Cortex of kidney (tissue), 1 donor: ENCODE data around the gene LPCAT1.
"Not testable (repeated sequence)": the region's sequence is repeated elsewhere in the genome, so short reads cannot be mapped to it uniquely, and the experiment has no call there.

Source experiments
- DNase-seq: peaks from one replicate; lab custom pipeline; 2025; lab: John Stamatoyannopoulos, UW

The LPCAT1 gene

GRCh38 chr5:1480217-1480616, 43.5 kb downstream of the LPCAT1 start:
- DNase-seq: no peak

DNA sequence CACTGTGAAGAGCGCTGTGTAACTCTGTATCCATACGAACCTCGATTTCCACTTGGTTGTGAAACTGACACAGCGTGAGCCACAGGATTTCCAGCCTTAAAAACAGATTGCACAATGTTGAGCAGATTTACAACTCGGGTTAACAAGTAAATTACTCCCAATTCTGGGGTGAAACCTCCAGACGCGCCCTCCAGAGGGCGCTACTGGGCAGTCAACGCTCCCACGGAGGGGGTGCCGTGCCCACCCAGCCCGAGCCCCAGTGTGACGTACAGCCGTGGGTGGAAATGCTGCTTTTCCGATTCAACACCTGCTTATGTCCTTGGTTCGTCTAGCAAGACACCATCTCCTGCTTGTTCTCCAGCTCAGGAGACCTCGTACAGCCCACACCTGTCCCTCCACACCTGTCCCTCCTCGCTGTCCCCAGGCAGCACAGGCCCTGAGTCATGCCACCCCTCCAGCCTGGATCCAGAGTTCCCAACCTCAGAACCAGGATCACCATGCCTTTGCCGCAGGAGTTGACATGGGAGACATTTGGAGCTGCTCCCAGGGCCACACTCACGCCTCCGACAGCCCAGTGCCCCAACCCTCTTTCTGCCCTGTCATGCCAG, 44.1 kb downstream of the LPCAT1 start:
- DNase-seq: no peak

- DNase-seq: no peak
Measured at GRCh38 chr5:1479066-1479465, 44.7 kb downstream of the LPCAT1 start.

- no peak for DNase-seq
Measured at GRCh38 chr5:1478271-1479035, 45.3 kb downstream of the LPCAT1 start.

- DNase-seq: no peak
Measured at GRCh38 chr5:1477341-1477740, 46.4 kb downstream of the LPCAT1 start.

GRCh38 chr5:1476967-1477310, 46.8 kb downstream of the LPCAT1 start:
- no peak for DNase-seq

DNA sequence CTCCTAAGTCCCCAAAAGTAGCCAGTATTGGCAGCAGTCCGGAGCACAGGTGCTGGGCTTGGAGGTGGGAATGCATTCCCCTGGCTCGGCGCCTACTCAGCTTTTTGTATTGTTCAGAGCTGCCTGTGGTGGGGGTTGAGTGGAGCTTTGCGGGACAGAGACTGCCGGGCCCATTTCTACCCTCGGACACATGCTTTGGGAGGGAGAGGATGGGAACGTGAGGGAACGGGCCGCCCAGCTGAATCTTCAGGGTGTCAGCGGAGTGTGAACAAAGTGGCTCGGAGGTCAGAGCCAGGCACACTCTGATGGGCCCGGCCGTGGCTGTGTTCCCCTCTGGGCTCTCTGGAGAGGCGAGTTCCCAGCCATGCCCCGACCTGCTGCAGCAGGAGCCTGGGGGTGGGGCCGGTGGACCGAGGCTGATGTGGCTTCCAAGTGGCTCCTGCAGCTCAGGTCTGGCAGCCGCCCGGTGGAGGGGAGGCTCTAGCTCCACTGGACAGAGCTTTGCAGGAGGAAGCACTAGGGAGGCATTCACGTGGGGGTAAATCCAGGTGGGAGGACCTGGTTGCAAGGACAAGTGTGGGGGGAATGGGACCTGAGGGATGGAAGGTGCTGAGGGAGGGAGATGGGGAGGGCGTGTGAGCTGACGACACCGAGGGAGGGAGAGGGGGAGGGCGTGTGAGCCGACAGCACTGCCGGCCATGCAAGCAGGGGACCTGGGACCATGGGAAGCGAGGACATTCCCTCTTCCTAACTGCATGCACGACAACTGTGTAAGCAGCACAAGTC, 47.4 kb downstream of the LPCAT1 start:
- no peak for DNase-seq

DNA sequence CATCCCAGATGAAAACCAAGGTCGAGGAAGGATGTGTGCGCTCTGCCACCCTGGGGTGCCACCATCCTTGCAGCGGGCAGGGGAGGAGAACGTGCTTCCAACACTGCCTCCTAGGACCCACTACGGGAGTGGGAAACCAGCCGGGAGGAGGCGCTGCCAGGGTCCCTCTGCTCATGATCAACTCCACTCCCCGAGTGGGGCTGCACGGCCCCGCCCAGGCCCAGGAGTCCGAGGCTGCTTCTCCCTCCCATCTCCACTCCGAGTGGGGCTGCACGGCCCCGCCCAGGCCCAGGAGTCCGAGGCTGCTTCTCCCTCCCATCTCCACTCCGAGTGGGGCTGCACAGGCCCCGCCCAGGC, 48.2 kb downstream of the LPCAT1 start:
- not testable (repeated sequence) for DNase-seq

GRCh38 chr5:1474866-1475543, 48.8 kb downstream of the LPCAT1 start:
- no peak for DNase-seq

GRCh38 chr5:1474183-1474839, 49.4 kb downstream of the LPCAT1 start:
- DNase-seq: no peak

DNA sequence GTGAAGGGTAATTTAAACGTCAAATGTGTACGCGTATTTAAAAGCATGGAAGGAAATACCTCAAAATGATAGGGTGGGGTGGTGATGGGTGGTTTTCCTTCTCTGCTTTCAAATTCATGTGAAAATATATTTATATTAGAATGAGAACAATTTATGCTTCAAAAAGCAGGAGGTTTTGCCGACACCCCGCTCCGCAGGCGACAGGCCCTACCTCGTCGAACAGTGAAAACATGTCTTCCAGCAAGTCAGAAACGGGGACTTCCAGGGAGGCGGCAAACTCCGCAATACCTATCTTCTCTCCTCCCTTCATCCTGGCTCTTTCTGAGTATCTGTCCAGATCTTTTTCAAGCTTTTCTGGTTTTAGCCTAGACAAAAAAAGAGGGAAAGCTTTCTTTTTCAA, 50.0 kb downstream of the LPCAT1 start:
- DNase-seq: no peak

DNA sequence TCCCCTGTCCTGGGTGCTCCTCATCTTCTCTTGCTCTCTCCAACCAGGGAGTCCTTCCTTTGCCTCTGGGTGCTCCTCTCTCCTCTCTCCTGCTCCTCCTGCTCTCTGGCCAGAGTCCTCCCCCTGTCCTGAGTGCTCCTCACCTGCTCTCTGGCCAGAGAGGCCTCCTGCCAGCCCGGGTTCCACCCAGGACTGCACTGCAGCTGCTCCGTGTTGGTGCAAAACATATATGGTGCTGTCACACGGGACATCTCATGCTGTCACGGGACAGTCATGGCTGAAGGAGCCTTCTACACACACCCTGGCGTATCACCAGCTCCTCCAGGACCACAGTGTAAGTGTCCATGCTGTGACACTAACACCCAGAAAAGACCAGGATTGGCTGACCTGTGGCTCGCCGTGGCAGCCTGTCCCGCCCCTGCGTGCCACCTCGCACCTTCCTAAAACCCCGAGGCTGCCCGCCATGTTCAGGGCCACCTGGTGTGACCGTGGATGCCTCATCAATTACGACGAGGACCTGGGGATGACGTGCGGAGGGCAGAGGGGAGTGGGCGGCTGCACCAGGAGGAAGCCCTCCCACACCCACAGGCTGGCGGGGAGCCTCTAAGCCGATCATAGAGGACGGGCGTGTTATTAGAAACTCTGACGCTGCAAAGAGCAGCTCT, 50.7 kb downstream of the LPCAT1 start:
- DNase-seq: no peak

GRCh38 chr5:1471997-1472963, 51.5 kb downstream of the LPCAT1 start:
- no peak for DNase-seq

DNA sequence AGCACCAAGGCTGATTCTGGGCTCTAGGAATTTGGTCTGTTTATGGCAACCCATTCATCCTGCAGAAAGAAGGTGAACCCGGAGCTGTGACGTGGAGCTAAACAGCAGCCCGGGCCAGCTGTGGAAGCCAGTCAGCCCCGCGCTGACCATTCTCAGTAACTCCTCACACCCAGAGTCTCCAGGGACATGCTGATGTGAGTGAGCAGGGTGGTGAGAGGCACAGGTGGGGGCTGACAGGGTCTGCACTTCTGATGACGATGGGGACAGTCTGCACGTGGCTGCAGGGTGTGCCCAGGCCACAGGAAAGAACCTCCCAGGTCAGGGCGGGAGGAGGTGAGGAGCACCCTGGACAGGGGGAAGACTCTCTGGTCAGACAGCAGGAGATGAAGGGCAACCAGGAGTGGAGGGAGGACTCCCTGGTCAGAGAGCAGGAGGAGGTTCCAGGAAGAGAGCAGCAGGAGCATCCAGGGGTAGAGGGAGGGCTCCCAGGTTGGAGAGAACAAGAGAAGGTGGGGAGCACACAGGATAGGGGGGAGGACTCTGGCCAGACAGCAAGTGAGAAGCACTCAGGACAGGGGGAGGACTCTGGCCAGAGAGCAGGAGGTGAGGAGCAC, 52.4 kb downstream of the LPCAT1 start:
- DNase-seq: no peak

DNA sequence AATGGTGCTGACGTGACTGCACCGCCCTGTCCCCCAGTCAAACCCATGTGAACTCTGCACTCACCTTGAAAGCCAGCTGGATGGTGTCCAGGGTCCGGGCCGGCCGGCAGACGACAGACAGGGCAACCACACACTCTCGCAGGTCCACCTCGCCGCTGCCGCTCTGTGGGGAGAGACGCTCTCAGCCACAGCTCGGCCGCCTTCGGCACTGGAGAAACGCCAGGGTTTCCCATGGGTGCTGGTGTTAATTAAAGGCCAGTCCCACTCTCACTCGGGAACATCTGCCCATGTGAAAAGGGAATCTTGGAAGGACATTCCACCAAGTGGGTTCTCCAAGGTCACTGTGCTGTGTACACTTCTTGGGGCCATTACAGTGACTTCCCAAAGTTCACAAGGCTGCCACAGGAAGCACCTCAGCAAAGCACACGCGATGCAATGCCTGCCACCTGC, 53.0 kb downstream of the LPCAT1 start:
- DNase-seq: no peak

GRCh38 chr5:1468629-1469527, 54.9 kb downstream of the LPCAT1 start:
- DNase-seq: no peak

- DNase-seq: no peak
Measured at GRCh38 chr5:1468247-1468612, 55.5 kb downstream of the LPCAT1 start.

GRCh38 chr5:1467341-1468246, 56.2 kb downstream of the LPCAT1 start:
- no peak for DNase-seq
